HG02642 (cell line): Measurements from ENCODE around the gene ERFE.
"Not testable (repeated sequence)": the region's sequence is repeated elsewhere in the genome, so short reads cannot be mapped to it uniquely, and the experiment has no call there.

Source experiments
- ATAC-seq: cut with Tn5 transposase; IDR thresholded peaks from one replicate; pipeline ENCODE4 v1.9.1; 2021; ENCODE audit warnings: mild to moderate bottlenecking; ENCODE audit not compliant: unreplicated experiment, poor library complexity

Gene ERFE

DNA sequence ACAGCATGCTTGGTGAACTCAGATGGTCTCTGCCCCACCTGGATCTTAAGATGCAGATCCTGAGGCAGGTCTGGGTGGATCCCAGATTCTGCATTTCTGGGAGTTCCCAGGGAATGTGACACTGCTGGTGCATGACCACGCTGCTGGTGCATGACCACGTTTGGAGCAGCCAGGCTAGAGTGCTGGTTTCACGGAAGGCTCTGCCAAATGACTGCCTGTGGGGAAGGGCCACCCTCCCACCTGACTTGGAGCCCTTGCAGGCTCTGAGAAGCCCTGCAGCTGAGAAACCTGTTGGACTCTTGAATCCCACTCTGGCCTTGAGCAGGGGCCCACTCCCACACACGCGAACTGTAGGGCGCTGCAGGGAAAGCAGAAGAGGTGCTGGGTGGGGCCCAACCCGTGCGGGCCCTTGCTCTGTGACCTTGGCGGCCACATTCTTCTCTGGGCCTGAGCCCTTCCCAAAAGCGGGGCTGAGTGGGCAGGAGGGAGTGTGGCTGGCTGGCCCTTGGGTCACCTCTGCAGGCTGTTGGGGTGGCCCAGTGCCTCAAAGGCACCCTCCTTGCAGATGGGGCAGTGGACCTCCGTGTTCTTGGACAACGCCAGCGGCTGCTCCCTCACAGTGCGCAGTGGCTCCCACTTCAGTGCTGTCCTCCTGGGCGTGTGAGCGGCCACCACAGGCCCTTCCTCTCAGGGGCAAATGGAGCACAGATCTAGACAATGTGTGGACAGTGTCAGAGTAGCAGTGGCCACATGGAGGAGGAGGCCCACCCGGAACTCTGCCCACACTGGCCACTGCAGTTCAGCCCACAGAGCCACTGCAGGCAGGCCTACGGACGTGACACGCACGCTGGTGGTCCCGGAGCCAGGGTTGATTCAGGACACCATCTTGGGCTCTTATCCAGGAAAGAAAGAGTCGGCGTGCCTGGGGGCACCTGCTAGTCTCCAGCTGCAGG lies 7.9 kb downstream of the ERFE start:
- no peak for ATAC-seq

DNA sequence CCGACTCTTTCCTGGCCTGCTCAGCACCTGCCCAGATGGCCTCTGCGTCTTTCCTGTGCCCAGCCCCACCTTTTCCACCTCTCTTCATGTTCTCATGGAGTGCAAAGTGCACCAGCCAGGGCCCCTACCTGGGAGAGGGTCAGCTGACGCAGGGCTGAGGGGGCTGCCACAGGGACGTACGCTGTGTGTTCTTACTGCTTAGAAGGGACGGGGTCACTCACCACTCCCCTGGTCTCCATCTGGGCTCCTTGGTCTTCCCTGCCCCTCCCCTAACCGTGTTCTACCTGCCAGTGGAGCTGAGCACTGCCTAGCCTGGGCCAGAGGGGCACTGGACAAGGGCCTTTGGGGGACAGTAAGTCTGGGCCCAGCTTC lies 8.6 kb downstream of the ERFE start:
- ATAC-seq, result no peak

DNA sequence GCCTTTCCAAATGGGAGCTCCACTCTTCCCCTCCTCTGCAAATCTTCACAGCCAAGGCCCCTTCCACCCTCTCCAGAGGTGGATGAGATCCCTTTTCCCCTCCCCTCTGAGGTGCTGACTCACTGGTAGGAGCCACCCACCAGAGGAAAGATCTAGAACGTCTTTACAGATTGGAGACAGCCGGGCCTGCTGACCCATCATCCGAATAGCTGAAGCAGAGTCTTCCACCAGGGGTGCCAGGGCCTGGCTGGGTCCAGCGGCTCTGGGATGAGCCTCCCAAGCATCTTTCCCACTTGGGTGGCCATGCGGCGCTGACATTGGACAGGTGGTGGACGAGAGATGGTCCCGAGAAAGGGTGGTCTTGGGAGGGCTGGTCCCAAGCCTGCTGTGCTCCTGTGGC lies 9.0 kb downstream of the ERFE start:
- ATAC-seq, result no peak

DNA sequence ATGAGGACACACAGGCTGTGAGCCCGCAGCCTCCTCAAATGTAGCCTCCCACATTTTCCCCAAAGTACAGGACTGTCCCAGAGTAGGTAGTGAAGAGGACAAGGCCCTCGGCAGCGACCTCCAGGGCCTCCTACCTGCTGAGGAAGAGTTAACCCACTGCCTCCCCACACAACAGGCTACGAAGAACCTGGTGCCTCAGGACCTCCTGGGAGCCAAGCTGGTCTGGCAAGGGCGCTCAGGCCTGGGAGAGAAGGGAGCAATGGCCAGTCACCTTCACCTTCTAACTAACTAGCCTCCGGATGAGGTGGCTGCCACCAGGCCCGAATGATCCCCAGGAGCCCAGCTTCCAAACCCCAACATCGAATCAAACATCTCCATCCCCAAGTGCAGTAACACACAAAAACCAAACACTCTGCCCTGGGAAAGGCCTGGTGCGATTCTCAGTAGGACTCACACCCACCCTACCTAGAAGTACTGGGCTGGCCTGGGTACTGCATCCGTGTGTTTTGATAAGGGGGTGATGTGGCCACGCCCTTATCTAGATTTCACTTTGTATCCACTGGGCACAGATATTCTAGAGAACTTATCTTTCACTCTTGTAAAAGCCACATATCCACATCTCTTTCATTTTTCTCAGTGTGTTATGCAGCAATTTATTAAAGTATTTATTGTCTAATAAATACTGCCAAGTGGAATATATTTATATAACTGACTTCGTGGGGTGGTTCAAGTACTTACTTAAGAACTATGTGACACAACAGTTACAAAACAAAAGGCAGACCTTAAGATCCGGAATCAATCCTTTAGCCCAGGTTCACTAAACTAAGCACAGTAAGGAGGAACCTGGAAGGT lies 9.7 kb downstream of the ERFE start:
- ATAC-seq, result no peak

DNA sequence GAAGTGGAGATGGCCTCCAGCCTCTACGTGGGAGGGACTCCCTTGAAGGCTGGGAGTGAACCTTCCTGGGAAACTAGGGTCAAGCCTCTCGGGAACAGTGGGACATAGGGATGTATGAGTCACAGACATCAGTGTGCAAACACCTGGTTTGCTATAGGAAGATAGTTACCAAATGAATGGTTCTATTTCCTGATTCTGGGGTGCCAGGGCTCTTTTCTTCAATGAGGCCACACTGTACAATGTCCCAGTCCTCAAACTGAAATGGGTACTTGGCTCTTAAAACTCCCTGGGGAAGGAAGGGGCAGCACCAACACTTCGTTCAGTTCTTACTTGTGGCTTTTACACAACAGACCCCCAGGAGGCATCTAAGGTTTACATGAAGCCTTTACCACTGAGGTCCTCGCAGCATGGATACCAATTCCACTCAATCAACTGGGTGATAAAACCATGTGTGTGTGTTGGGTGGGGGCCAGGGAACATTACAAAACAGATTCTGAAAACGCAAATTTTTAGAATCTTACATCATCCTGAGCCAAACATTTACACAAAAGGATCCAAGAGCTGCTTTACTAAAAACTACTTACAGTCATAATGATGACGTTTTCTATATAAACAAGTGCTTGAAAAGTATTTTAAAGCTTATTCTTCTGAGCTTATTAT lies 10.4 kb downstream of the ERFE start:
- ATAC-seq, result no peak

- ATAC-seq, result no peak
These were observed 11.0 kb downstream of the ERFE start for GRCh38 chr2:238169708-238170251.

DNA sequence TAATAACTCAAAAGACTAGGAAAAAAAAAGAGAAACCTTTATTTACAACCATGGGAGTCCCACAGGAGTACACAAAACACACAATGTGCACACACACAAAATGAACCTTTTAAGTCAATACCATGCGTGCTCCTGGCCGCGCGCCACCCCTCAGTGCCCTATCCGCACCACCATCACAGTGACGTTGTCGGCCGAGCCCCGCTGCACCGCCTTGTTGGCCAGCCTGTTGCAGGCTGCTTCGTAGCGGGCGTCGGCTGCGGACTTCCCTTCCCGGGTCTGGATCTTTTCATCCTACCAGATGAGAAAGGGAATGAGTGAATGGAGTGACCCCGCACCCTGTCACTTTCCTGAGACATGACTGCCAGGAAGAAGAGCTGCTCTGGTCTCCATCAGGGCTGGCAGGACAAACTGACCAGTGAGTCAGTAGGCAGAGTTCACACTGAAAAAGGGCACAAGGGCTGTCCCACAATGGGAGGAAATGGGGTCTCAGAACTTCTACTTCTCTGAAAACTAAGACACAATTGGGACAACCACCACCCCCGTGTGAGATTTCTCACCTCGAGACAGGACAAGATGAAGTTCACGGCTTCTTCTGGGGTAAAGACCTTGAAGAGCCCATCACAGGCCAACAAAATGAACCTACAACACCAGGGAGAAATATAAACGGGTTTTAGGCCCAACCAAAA lies 11.8 kb downstream of the ERFE start:
- ATAC-seq, result no peak

DNA sequence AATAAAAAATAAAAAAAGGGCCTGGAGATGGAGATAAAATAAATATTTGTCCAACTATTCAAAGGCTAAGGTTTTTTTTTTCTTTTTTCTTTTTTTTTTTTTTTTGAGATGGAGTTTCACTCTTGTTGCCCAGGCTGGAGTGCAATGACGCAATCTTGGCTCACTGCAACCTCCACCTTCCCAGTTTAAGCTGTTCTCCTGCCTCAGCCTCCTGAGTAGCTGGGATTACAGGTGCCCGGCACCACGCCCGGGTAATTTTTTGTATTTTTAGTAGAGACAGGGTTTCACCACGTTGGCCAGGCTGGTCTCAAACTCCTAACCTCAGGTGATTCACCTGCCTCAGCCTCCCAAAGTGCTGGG lies 12.3 kb downstream of the ERFE start:
- ATAC-seq, result not testable (repeated sequence)

GRCh38 chr2:238171575-238172187 lies 12.9 kb downstream of the ERFE start:
- ATAC-seq, result no peak

- no peak for ATAC-seq
These were observed 13.7 kb downstream of the ERFE start for GRCh38 chr2:238172439-238172838.

DNA sequence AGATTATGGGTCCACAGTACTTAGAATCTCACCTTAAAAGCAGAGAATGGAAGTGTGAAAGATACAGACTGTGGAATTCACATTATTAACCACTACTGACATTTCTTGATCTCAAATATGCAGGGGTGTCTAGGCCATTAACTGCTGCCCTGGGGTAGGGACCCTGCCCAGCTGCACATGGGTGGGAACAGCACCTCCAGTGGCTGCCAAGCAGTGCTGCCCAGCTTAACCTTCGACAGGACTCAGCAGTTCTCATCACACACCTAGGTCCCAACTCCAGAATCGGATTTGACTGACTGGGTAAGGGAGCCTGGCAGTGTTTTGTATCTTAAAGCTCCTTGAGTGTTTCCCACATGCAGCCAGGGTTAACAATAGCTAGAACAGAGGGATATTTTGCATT lies 14.9 kb downstream of the ERFE start:
- ATAC-seq, result no peak

GRCh38 chr2:238174291-238174690 lies 15.5 kb downstream of the ERFE start:
- ATAC-seq, result no peak

DNA sequence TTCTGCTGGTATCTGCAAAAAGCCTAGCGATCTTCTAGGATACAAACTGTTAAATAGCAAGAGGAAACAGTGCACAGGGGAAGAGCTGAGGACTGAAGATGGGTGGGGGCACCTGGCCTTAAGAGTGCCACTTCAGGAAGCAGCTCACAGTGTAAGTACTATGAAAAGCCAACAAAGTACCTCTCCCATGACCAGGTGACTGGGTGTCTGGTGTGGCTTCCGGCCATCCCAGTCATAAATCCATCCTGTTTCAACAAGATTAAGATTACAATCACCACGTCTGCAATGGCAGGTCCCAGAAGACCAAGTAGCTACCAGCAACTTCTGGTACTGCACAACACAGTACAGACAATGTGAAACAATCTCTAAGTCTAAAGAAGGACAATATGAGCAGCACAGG lies 15.9 kb downstream of the ERFE start:
- ATAC-seq, result no peak

GRCh38 chr2:238176613-238177012 lies 17.8 kb downstream of the ERFE start:
- ATAC-seq, result no peak

GRCh38 chr2:238180554-238180953 lies 21.8 kb downstream of the ERFE start:
- no peak for ATAC-seq

DNA sequence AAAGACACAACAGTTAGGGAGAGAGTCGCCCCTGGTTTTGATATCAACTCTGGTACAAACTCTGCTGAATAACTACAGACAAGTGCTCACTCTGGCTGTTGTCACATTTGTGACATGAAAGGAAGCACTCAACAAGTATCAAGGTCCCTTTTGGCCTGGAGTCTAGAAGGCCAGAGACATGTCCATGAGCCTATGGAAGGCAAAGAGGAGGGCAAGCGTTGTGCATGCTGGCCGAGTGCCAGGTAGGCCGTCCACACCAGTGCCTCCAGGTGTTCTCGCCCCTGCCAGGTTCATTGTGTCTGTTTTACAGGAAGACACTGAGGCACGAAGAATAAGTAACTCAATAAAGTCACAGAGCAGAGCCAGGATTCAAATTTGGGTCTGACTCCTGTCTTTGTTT lies 23.6 kb downstream of the ERFE start:
- no peak for ATAC-seq

DNA sequence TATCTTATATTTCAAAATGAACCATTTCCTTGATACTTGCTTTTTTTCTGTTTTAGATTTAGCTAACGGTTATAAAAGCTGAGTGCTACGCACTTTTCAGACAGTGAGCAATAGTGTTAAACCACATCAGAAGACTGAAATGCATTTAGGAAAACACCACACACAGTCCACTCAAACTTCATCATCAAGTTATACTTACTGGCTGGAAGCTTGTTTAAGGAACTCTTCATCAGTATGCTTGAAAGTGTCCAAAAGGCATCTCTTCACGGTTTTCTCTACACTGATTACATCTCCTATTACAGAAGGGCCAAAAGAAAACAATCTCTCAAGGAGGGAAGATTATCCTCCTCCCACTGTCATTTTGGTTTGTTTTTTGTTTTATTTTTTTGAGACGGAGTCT lies 25.1 kb downstream of the ERFE start:
- ATAC-seq, result no peak

DNA sequence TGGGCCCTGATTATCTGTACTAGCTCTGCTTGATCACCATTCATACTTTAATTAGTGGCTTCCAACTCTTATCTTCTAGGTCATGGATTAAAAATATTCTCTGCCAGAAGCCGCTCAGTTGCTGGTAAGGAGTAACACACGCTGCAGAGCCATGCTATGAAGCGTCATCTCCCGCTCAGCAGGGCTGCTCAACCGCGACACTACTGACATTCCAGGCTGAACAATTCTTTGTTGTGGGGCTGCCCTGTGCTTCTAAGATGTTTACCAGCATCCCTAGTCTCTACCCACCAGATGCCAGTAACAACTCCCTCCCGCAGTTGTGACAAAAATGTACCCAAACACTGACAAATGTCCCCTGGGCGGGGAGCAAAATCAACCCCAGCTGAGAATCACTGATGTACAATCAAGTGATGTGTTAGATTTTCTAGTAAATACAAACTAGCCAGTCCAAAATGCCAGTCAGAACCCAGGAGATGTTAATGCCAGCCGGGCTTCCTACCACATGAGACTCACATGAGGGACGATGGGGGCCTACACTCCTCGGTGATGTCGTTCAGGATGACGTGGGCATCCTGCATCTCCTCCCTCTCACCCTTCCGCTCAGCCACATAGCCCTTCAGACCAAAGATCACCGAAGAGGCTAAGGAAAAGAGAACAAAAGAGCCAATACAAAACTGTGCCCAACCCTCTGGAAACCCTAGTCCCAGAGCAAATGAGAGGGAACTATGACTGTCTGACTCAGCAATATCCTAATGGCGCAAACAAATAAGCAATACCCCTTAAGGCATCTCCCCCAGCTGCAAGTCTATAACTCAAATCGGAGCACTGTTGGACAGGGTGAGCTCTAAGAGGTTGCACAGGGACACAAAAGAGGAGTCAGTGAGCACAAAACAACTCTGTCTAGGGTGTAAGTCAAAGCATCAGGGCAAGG lies 29.1 kb downstream of the ERFE start:
- ATAC-seq, result no peak

GRCh38 chr2:238190445-238190844 lies 31.7 kb downstream of the ERFE start:
- no peak for ATAC-seq
